GM20431 (cell line): ENCODE measurements around the gene ITGA6.

Experiments used
- in situ Hi-C: fragments of 300-500 bp; cut with MseI, MboI; formaldehyde crosslinking; loops from one replicate; pipeline ENCODE4 v1.15.0; 2020; ENCODE audit warnings: low sequenced_read_pairs; ENCODE audit not compliant: unreplicated experiment

ITGA6 gene

DNA sequence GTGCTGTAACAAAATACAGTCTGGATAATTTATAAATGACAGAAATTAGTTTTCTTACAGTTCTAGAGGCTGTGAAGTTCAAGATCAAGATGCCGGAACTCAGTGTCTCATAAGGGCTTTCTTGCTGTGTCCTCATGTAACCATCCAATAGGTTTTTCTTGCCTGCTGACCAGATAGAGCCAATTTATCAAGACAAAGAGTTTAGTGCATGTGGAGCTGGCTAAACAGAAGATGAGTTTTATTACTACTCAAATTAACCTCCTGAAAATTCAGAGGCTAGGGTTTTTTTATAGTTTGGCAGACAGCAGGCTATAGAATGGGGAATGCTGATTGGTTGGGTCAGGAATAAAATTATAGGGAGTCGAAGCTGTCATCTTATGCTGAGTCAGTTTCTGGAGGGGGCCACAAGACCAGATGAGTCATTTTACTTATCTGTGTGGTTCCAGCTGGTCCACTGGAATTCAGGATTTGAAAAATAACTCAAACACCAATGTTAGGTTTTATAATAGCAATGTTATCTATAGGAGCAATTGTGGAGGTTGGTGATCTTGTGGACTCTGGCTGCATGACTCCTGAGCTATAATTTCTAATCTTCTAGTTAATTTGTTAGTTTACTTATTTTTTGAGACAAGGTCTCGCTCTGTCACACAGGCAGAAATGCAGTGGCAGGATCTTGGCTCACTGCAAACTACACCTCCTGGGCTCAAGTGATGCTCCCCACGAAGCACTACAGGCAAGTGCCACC lies 125.3 kb downstream of the ITGA6 start:
- in situ Hi-C loops = no loop called here

DNA sequence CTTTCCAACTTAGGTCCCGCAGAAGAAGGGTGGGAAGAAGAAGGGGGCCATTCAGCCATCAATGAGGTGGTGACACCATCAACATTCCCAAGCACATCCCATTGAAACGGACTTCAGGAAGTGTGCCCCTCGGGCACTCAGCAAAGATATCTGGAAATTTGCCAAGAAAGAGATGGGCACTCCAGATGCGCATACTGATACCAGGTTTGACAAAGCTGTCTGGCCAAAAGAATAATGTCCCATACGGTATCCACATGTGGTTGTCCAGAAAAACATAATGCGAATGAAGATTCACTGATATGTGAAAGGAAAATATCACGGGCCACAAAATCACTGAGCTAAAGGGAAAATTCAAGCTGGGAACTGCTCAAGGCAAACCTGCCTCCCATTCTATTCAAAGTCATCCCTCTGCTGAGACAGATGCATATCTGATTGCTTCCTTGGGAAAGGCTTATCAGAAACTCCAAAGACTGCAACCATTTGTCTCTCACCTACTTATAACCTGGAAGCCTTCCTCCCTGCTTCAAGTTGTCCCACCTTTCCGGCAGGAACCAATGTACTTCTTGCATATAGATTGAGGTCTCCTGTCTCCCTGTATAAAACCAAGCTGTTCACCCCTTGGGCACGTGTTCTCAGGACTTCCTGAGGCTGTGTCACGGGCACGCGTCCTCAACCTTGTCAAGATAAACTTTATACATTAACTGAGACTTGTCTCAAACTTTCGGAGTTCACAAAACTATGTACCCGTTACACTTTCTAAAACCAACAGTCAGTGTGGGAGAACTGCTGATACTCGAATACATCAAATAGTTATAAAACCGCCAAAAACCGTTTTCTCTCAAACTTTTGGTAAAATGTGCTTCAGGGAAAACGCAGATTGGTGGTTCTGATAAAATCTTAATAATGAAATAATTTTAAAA lies 127.2 kb downstream of the ITGA6 start:
- in situ Hi-C loops = no loop called here

DNA sequence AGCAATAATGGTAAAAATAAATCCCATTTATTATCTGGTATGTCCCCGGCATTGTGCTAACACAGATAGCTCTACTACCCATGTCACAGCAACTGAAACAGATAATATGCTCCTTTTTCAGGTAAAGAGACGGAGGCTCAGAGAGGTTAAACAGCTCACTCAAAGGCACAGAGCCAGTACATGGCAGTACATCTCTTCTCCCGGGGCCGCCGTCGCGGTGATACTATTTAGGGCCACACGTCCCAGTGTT lies 127.8 kb downstream of the ITGA6 start:
- in situ Hi-C loops = no loop called here
